ENCODE results near the gene FAM9B.

DNA sequence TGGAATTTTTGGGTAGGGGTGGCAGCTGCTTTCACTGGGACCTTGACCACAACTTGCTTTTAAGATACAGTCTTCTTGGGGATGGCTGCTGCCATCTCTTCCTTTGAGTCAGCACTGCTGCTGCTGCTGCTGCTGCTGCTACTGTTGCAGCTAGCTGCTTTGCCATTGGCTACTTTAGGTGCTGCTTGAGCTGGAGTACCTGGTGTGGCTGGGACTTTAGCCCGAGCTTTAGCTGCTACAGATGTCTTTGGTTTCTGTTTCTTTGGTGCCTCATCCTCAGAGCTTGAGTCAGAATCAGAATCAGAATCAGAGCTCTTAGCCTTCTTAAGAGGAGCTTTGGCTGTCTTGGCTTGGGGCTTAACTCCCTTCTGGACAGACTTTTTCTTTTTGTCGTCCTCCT is 52.2 kb downstream of the FAM9B start:
- TF ChIP-seq, protein P1, sequence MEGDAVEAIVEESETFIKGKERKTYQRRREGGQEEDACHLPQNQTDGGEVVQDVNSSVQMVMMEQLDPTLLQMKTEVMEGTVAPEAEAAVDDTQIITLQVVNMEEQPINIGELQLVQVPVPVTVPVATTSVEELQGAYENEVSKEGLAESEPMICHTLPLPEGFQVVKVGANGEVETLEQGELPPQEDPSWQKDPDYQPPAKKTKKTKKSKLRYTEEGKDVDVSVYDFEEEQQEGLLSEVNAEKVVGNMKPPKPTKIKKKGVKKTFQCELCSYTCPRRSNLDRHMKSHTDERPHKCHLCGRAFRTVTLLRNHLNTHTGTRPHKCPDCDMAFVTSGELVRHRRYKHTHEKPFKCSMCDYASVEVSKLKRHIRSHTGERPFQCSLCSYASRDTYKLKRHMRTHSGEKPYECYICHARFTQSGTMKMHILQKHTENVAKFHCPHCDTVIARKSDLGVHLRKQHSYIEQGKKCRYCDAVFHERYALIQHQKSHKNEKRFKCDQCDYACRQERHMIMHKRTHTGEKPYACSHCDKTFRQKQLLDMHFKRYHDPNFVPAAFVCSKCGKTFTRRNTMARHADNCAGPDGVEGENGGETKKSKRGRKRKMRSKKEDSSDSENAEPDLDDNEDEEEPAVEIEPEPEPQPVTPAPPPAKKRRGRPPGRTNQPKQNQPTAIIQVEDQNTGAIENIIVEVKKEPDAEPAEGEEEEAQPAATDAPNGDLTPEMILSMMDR (conservative IDR thresholded peaks at IDR 0.05; ENCODE audit: low read depth, low read length): no peak
- no peak for TF ChIP-seq EZH2 (IDR thresholded peaks at IDR 0.05; ENCODE audit: borderline replicate concordance, low read depth, low read length, poor library complexity, severe bottlenecking)

Measured in A673 (cell line).